IPS DF 4.7 (cell line): ENCODE data around the gene RASAL2.
"Not testable (repeated sequence)": the region's sequence is repeated elsewhere in the genome, so short reads cannot be mapped to it uniquely, and the experiment has no call there.

ENCODE experiments used
- DNase-seq: peaks from one replicate; pipeline ENCODE4 v3.0.0-alpha.2; 2013; ENCODE audit warnings: low spot score; ENCODE audit errors: extremely low read depth

Gene RASAL2

GRCh38 chr1:178160736-178161475 lies 67.0 kb downstream of the RASAL2 start:
- DNase-seq: no peak

DNA sequence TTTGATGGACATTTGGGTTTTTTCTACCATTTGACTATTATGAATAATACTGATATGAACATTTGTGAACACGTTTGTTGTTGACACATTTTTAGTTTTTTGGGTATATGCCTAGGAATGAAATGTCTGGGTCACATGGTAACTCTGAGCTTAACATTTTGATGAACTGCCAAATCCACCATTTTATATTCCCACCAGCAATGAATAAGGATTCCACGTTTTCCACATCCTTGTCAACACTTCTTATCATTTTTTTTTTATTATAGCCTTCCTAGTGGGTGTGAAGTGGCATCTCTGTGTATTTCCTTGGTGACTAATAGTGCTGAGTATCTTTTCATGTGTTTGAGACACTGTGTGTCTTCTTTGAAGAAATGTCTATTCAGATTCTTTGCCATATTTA lies 67.6 kb downstream of the RASAL2 start:
- DNase-seq: no peak

GRCh38 chr1:178165196-178165595 lies 71.3 kb downstream of the RASAL2 start:
- no peak for DNase-seq

DNA sequence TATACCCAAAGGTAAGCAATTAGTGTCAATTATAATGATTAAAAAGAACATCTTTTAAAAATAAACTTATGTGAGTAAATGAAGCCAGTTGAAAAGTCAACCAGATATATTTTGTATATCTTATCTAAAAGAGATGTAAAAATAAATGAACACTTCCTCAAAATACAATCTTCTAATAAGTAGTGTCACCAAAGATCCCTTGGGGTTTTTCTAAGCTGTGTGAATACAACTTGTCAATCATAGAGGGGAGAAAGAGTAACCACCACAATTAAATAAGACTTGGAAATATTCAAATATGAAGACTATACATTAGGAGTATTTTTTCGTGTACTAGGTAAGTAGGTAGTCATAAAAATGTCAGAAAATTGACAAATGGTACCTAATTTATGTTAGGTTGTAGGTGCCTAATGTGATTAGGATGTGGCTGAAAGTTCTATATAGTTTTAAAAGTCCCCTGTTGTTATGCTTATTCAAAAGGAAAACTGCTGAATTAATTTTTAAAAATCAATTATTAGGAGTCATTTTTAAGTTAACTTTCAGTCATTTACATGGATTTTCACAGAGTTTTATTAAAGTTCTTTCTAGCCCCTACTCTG lies 72.6 kb downstream of the RASAL2 start:
- DNase-seq: no peak

- DNase-seq: no peak
Measured at GRCh38 chr1:178168536-178168935, 74.6 kb downstream of the RASAL2 start.

GRCh38 chr1:178169649-178170048 lies 75.7 kb downstream of the RASAL2 start:
- DNase-seq: no peak

GRCh38 chr1:178172939-178173338 lies 79.0 kb downstream of the RASAL2 start:
- no peak for DNase-seq

GRCh38 chr1:178174539-178174938 lies 80.6 kb downstream of the RASAL2 start:
- DNase-seq: no peak

DNA sequence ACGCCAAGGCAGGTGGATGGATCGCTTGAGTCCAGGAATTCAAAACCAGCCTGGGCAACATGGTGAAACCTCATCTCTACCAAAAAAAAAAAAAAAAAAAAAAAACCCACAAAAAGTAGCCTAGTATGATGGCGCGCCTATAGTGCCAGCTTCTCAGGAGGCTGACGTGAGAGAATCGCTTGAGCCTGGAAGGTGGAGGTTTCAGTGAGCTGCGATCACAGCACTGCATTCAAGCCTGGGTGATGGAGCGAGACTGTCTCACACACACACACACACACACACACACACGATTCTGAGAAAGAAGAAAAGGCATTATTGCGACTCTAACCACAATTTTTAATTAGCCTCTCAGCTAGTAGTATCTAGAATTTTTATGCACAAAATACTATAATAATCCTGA lies 86.5 kb downstream of the RASAL2 start:
- no peak for DNase-seq

DNA sequence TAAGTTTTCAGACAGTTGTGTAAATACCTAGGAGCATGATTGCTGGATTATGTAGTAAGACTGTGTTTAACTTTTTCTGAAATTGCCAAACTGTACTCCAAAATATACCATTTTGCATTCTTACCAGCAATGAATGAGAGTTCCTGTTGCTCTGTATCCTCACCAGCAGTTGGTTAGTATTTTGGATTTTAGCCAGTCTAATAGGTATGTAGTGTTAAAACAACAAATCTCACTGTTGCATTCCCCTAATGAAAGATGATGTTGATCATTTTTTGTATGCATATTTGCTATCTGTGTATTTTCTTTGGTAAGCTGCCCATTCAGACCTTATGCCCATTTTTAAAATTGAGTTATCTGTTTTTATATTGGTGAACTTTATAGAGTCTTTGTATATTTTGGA lies 89.9 kb downstream of the RASAL2 start:
- DNase-seq: no peak

DNA sequence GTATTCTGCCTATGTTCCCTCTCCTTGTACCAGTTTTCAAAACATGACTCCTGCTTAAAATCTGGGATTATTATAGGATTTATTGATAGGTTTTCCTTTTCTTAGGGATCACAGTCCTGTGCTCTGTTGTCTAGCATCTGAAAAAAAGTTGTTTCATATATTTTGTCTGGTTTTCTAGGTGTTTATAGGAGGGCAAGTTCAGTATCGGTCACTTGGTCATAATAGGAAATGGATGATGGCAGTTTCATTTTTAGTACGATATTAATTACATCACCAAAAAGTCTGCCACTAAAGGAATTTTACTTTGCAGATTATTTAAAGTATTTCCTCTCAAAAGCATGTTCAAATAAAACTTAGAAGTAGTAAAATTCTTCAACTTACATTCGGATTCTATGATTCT lies 94.4 kb downstream of the RASAL2 start:
- DNase-seq: no peak

DNA sequence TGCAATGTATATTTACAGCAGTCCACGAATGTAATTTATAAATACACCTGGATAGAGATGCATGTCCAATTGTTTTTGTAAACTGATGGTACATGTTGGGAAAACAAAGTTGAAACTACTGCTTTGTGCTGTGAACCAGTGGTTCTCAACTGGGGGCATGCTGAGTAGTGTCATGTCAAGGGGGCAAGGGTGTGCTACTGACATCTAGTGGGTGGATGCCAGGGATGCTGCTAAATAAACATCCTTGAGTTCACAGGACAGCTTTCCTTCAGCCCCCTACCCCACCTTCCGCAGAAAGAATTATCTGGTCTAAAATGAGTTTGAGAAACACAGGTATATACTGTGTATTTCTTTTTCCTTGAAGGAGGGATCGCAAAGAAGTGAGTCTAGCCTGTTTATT lies 95.9 kb downstream of the RASAL2 start:
- DNase-seq: peak; percentile 44

DNA sequence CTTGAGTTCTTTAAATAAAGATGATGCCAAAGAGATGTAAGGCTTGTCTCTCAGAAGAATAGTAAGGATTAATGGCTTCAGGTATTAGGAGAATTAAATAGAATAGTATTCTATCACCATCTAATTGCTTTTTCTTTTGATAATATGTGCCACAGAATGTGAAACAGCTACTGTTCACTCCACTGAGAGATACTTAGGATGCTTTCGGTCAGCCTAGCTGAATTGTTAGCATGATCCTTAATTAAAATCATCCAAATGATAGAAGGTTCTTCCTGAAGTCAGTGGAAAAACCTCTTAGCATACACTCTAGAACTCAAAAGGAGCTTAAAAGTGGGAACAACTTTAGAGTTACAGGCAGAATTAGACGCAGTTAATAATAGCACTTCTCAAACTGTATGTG lies 97.0 kb downstream of the RASAL2 start:
- no peak for DNase-seq

DNA sequence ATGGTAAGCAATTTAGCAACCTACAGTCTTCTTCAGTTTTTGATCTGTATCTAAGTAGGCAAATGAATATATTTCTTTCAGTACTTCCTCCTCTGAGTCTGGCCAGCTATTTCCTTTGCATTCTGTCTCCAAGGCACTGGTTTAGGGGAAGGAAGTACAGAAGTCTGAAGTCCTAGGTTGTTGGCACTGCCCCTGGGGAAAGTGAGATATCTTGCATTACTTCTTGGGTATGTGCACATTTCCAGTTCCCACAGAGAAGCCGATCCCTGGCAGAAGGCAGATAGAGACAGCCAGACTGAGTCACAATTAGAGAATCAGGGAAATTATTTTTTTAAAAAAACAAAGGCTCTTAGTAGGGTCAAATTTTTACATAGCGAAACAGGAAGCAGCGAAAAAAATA lies 98.8 kb downstream of the RASAL2 start:
- DNase-seq: no peak

DNA sequence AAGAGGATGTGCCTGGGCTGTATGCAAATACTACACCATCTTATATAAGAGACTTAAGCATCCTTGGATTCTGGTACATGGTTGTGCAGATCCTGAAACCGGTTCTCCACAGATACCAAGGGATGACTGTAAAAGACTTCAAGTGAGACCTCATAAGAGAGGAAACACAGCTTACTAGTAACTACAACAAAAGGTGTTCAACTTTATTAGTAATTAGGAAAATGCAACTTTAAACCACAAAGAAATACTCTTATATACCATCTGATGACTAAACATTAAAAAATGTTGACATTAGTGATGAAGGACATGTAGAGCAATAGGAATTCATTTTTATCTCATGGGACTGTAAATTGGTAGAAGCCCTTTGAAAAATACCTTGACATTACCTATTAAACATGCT lies 102.7 kb downstream of the RASAL2 start:
- DNase-seq: no peak

- DNase-seq: not testable (repeated sequence)
Measured at GRCh38 chr1:178202095-178202494, 108.2 kb downstream of the RASAL2 start.

- not testable (repeated sequence) for DNase-seq
Measured at GRCh38 chr1:178202546-178202945, 108.6 kb downstream of the RASAL2 start.

- not testable (repeated sequence) for DNase-seq
Measured at GRCh38 chr1:178208269-178208856, 114.5 kb downstream of the RASAL2 start.

GRCh38 chr1:178209935-178210334 lies 116.0 kb downstream of the RASAL2 start:
- DNase-seq: no peak

GRCh38 chr1:178218550-178218949 lies 124.6 kb downstream of the RASAL2 start:
- DNase-seq: no peak

DNA sequence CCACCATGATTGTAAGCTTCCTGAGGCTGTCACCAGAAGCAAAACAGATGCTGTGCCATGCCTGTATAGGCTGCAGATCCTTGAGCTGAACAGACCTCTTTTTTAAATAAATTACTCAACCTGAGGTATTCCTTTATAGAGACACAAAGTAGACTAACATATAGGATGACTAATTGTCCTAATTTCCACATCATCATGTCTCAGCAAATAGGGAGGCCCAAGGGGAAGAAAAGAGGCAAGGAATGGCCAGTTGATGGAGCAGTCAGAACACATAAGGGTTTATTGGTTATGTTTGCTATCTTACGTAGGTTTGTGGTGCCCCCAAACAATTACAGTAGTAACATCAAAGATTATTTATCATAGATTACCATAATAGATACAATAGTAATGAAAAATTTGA lies 126.2 kb downstream of the RASAL2 start:
- no peak for DNase-seq

- no peak for DNase-seq
Measured at GRCh38 chr1:178223289-178223688, 129.4 kb downstream of the RASAL2 start.

DNA sequence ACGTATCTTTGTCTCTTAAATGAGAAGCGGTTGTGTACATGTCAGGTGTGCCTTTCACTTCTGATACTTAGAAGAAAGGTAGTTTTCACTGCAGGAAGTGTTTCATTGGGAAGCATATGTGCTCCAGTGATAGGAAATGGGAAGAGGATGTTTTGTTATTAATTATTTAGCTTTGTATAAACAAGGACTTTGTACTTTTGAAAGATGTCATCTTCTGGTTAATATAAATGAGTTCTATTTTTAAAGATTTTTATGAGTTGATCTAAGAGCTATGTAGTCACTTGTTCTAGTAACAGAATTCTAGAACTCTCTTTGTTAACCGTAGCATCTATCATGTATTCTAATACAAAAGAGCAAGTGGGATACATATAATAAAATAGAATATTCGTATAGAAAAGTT lies 130.5 kb downstream of the RASAL2 start:
- DNase-seq: no peak
